ENCODE measurements around the gene IL12RB2. TPM values are rescaled to one million over a fixed set of nuclear protein-coding genes. Genes with fewer than 3 reads are reported as not detected.

IL12RB2 gene
- total RNA-seq, 6 experiments from 2014 or later, result 0.12 to 1.3 (median 0.31) TPM

Small RNA genes lying within 50 kb of the gene (small RNA-seq; reads per million reads assigned to genes)
- gene RNU4ATAC4P (0 reads per million in 2 experiments), gene RNU6-387P (0 to 0.26 reads per million in 2 experiments)

Other genes starting within 250 kb of the IL12RB2 start
- not detected for gene C1orf141, start 172.9 kb upstream of the IL12RB2 start, total RNA-seq
- gene IL23R, start 141.4 kb upstream of the IL12RB2 start, total RNA-seq, result under 1 TPM in 1 of 6 experiments, not detected in 5; 0.12 TPM
- gene SERBP1, start 122.5 kb downstream of the IL12RB2 start, total RNA-seq, result 100 to 1,000 TPM in 3 of 6 experiments, 10 to 100 TPM in 3; 65.6 to 156 (median 96.6) TPM